HG02840 (cell line): ENCODE data around the gene ASAH2B.

Experiments used
- ATAC-seq: cut with Tn5 transposase; IDR thresholded peaks from one replicate; pipeline ENCODE4 v1.9.1; 2021; ENCODE audit warnings: mild to moderate bottlenecking, moderate library complexity, moderate number of reproducible peaks; ENCODE audit not compliant: unreplicated experiment, low FRiP score

The ASAH2B gene

GRCh38 chr10:50796693-50797092 is 57.0 kb downstream of the ASAH2B start:
- ATAC-seq = no peak

DNA sequence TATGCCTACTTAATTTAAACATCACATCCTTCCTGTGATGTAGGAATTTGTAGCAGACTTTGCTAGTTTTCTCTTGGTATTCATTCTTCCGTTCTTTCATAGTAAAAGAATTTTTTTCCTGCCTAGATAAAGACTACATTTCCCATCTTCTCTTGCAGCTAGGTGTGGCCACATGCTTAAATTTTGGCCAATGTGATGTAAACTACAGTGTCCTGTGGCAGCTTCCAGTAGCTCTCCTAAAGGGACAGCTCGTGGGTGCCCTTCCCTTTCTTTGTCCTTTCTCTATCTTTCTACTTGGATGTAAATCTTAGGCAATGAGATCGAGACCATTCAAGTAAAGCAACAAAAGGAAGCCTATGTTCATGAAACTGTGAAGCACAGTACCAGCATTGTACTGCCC is 58.6 kb downstream of the ASAH2B start:
- ATAC-seq = no peak

GRCh38 chr10:50799595-50799994 is 59.9 kb downstream of the ASAH2B start:
- ATAC-seq = no peak

GRCh38 chr10:50805981-50806622 is 66.4 kb downstream of the ASAH2B start:
- ATAC-seq = no peak

DNA sequence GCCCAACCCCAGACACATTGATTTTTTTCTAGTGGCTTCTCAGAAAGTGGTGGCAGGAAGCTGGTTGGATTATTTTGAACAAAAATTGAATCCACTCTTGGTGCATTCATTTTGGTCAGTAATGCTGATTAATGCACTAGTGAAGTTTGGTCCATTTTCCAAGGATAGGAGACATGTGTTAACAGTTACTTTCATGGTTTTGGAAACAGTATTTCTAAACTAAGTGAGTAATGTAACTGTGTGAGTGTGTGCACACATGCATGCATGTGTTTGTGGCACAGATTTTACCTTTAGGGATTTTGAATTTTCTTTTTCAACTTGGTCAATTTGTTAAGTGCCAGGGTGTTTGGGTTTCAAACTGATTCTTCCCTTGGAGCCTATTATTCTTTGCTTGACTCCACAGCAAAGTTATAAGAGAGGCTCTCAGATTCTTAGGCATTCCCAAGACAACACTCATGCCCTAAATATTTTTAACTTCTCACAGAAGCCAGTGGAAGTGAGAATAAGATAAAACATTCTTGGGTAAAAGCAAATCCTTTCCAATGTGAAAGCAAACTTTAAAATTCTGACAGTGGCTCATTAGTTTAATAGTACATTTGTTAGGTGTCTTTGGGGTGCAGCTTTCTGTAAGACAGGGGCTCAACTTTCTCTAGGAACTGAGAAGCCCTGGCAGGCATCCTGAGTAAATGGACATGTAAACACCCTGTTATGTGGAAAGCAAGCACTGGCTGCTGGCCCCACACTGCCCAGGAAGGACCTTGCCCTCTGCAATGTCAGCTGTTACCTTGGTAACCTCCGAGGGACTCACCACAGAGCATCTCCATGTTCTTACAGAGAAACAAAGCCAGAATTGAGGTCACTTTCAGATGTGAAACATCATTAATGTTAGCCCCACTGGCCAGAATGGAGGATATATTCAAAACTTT is 68.4 kb downstream of the ASAH2B start:
- no peak for ATAC-seq
